Measurements from ENCODE around the gene IL34. TPM values are rescaled to one million over a fixed set of nuclear protein-coding genes. Genes with fewer than 3 reads are reported as not detected.

Gene IL34
- total RNA-seq, 1 donor from 2014 or later: 1.4 TPM

DNA sequence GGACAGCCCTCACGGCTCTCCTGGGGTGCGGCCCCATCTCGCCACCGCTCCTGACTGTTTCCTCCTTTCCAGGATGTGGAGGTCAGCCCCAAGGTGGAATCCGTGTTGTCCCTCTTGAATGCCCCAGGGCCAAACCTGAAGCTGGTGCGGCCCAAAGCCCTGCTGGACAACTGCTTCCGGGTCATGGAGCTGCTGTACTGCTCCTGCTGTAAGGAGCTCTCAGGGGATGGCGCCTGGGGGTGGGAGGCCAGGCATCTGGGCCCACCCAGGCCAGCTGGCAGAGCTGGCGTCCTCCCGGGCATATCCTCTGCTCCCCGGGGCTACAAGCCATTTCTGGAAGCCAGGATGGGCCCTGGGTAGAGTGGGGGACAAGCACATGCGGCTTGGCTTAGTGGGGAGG is 13.2 kb downstream of the IL34 start:
- Mint-ChIP-seq H3K9me3 (no peaks in the 10 kb centered on the region), H3K36me3 (no peaks in the 10 kb centered on the region), H3K27me3 (ENCODE audit: low read depth) (no peaks in the 10 kb centered on the region), H3K4me3 (no peak overlapping the region), H3K4me1 (peaks cover 8% of the 10 kb centered on the region), H3K27ac (no peak overlapping the region)
- TF ChIP-seq, protein P1, sequence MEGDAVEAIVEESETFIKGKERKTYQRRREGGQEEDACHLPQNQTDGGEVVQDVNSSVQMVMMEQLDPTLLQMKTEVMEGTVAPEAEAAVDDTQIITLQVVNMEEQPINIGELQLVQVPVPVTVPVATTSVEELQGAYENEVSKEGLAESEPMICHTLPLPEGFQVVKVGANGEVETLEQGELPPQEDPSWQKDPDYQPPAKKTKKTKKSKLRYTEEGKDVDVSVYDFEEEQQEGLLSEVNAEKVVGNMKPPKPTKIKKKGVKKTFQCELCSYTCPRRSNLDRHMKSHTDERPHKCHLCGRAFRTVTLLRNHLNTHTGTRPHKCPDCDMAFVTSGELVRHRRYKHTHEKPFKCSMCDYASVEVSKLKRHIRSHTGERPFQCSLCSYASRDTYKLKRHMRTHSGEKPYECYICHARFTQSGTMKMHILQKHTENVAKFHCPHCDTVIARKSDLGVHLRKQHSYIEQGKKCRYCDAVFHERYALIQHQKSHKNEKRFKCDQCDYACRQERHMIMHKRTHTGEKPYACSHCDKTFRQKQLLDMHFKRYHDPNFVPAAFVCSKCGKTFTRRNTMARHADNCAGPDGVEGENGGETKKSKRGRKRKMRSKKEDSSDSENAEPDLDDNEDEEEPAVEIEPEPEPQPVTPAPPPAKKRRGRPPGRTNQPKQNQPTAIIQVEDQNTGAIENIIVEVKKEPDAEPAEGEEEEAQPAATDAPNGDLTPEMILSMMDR (IDR thresholded peaks at IDR 0.05; ENCODE audit: unreplicated experiment): no peak
- DNase-seq (ENCODE audit: low spot score in 2 of 2, unreplicated experiment in 2 of 2): no peak

DNA sequence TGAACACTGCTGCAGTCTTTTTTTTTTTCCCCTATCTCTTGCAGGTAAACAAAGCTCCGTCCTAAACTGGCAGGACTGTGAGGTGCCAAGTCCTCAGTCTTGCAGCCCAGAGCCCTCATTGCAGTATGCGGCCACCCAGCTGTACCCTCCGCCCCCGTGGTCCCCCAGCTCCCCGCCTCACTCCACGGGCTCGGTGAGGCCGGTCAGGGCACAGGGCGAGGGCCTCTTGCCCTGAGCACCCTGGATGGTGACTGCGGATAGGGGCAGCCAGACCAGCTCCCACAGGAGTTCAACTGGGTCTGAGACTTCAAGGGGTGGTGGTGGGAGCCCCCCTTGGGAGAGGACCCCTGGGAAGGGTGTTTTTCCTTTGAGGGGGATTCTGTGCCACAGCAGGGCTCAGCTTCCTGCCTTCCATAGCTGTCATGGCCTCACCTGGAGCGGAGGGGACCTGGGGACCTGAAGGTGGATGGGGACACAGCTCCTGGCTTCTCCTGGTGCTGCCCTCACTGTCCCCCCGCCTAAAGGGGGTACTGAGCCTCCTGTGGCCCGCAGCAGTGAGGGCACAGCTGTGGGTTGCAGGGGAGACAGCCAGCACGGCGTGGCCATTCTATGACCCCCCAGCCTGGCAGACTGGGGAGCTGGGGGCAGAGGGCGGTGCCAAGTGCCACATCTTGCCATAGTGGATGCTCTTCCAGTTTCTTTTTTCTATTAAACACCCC is 13.8 kb downstream of the IL34 start:
- Mint-ChIP-seq H3K4me1 (peaks cover 8% of the 10 kb centered on the region), H3K9me3 (no peaks in the 10 kb centered on the region), H3K27ac (no peak overlapping the region), H3K27me3 (ENCODE audit: low read depth) (no peaks in the 10 kb centered on the region), H3K4me3 (no peak overlapping the region), H3K36me3 (no peaks in the 10 kb centered on the region)
- TF ChIP-seq, protein P1 (IDR thresholded peaks at IDR 0.05; ENCODE audit: unreplicated experiment): no peak
- no peak for DNase-seq (ENCODE audit: low spot score in 2 of 2, unreplicated experiment in 2 of 2)

DNA sequence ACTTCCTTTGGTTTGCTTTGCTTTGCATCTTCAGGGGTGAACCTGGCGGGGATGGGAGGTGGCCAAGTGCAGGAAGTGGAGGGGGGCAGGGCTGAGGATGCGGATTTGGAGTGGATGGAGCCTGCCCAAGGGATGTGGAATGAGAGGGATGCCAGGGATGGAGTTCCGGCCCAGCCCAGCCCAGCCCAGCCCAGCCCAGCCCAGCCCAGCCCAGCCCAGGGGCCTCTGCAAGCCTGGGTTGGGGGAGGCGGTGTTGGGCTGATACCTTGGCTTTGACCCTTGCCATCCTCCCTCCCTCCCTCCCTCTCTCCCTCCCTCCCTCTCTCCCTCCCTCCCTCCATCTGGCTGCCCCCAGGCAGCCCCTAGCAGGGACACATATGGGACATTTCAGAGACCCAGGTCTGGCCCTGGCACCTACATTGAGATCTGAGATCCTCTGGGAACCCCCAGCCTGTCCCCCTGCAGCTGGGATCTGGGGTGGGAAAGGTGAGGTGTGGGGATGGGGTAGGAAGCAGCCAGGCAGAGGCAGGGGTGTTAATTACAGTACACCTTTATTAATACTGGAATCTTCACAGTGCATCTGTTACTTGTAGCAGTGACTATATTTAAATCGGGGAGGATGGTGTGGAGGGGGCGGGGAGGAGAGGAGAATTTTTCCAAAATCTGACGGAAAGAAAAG is 14.5 kb downstream of the IL34 start:
- Mint-ChIP-seq H3K4me3 (no peak overlapping the region), H3K27me3 (ENCODE audit: low read depth) (no peaks in the 10 kb centered on the region), H3K36me3 (peaks cover 3% of the 10 kb centered on the region), H3K9me3 (no peaks in the 10 kb centered on the region), H3K27ac (no peak overlapping the region), H3K4me1 (peaks cover 8% of the 10 kb centered on the region)
- TF ChIP-seq, protein P1 (IDR thresholded peaks at IDR 0.05; ENCODE audit: unreplicated experiment): no peak
- DNase-seq (ENCODE audit: low spot score in 2 of 2, unreplicated experiment in 2 of 2): no peak

DNA sequence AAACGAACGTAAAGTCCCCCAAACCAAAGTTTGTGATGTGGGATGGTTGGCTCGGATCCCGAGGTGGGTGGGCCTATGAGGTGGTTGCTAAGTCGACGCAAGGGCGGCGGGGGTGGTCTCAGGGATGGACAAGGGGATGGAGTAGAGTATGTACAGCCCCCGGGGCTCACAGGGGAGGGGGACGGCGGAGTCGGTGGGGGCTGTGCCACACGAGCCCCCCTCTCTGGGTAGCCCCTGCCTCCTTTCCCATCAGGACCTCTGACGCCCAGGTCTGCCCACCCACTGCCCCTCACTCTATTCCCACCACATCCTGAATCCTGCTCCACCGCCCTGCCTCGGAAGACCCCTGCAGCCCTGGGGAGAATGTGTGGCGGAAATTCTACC is 15.2 kb downstream of the IL34 start:
- TF ChIP-seq, protein P1 (IDR thresholded peaks at IDR 0.05; ENCODE audit: unreplicated experiment): no peak
- Mint-ChIP-seq H3K36me3 (peaks cover 10% of the 10 kb centered on the region), H3K27ac (peak overlapping the region; percentile 39), H3K4me1 (peaks cover 8% of the 10 kb centered on the region), H3K9me3 (peaks cover under 1% of the 10 kb centered on the region), H3K4me3 (no peak overlapping the region), H3K27me3 (ENCODE audit: low read depth) (no peaks in the 10 kb centered on the region)
- DNase-seq (ENCODE audit: low spot score in 2 of 2, unreplicated experiment in 2 of 2): no peak

DNA sequence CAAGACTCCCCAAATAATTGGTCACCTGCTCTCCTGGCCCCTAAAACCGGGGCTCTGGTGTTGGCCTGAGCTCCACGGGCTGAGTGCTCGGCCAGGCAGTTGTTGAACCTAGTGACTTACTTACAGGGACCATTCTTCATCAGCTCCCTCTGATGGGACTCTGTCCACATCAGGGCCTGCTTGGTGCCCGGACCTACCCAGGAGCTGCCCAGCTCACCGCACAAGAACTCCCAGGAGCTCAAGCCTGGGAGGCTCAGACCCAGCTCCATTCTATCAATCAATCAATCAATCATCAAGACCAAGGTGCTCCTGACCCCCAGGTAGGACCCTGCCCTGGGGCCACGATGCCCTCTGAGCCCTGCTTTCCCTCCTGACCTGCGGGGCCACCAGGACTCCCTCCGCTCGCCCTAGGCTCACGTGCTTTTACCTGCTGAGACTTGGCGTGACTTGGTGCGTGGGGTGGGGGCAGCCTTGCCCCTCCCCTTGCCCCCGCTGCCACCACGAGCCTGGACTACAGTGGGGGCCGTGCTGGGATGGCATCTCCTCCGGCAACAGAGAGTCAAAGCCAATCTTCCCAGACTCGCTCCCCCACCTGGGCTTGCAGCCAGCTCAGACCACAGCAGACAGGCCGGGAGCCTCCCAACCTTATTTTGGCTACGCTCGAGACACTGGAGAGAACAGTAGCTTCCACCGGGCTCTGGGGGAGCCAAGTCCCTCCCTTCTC is 15.7 kb downstream of the IL34 start:
- H3K4me1 Mint-ChIP-seq: peaks cover 8% of the 10 kb centered on the region

More for the DNA sequence above, 15.7 kb downstream of the IL34 start:
- H3K36me3 Mint-ChIP-seq: peaks cover 13% of the 10 kb centered on the region
- peaks cover 3% of the 10 kb centered on the region for H3K9me3 Mint-ChIP-seq
- H3K27ac Mint-ChIP-seq: peak overlapping the region; percentile 39
- TF ChIP-seq, protein P1 (IDR thresholded peaks at IDR 0.05; ENCODE audit: unreplicated experiment): no peak
- no peaks in the 10 kb centered on the region for H3K27me3 Mint-ChIP-seq (ENCODE audit: low read depth)
- H3K4me3 Mint-ChIP-seq: no peak overlapping the region
- DNase-seq (ENCODE audit: low spot score in 2 of 2, unreplicated experiment in 2 of 2): no peak

Data from mesothelial cell of epicardium (in vitro differentiated cells).